Measurements from ENCODE around the gene NDUFS4. TPM values are rescaled to one million over a fixed set of nuclear protein-coding genes. Genes with fewer than 3 reads are reported as not detected.

NDUFS4 gene
- total RNA-seq, 3 donors from 2014 or later, result 93.7 to 104 (median 94.1) TPM

DNA sequence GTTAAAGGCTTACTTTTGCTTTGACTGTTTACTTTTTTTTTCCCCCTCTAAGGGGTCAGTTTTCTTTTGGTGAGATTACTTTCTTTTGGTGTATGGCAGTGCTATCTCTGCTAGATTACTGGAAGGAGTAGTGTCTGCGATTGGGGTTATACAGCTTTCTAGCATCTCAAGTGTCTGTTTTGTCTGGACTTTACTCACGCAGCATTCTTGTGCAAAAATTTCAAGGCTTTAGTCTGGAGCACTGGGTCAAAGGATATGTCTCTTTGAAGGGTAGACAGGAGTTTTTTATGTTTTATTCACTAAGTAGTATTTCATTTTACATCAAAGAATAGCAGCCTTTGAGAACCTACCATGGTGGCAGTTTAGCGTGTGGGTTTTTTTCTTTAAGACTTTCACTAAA lies 52.6 kb downstream of the NDUFS4 start:
- no peak for DNase-seq (ENCODE audit: low spot score in 2 of 2)
- no peak overlapping the region for H3K4me3 ChIP-seq
- no peaks in the 10 kb centered on the region for H3K9me3 ChIP-seq
- no peaks in the 10 kb centered on the region for H3K36me3 ChIP-seq
- H3K4me1 ChIP-seq, result no peaks in the 10 kb centered on the region
- TF ChIP-seq, protein P1, sequence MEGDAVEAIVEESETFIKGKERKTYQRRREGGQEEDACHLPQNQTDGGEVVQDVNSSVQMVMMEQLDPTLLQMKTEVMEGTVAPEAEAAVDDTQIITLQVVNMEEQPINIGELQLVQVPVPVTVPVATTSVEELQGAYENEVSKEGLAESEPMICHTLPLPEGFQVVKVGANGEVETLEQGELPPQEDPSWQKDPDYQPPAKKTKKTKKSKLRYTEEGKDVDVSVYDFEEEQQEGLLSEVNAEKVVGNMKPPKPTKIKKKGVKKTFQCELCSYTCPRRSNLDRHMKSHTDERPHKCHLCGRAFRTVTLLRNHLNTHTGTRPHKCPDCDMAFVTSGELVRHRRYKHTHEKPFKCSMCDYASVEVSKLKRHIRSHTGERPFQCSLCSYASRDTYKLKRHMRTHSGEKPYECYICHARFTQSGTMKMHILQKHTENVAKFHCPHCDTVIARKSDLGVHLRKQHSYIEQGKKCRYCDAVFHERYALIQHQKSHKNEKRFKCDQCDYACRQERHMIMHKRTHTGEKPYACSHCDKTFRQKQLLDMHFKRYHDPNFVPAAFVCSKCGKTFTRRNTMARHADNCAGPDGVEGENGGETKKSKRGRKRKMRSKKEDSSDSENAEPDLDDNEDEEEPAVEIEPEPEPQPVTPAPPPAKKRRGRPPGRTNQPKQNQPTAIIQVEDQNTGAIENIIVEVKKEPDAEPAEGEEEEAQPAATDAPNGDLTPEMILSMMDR (IDR thresholded peaks at IDR 0.05), result no peak
- TF ChIP-seq POLR2A (IDR thresholded peaks at IDR 0.05) (no peak), POLR2AphosphoS5 (IDR thresholded peaks at IDR 0.05) (no peak)
- H3K27me3 ChIP-seq, result no peaks in the 10 kb centered on the region
- H3K27ac ChIP-seq, result no peak overlapping the region
- intact Hi-C loops (cut with DNase I; ENCODE audit: low total_unique reads), result no loop called here

DNA sequence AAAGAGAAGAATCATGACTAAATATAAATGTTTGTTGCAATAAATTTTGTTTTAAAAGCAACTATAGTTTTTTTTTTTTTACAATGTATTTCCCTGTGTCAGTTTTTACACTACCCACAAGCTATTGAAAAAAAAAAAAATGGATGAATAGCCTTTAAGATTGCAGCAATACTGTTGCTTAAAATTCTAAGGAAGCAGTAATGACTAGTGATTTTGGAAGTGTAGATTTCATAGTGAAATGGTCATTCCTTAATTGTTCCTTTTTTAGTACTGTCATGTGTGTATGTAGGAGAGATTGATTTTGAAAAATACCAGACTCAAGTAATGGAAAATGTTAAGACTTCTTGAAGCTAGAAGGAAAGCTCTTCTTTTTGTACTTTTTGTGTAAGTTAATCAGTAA lies 53.1 kb downstream of the NDUFS4 start:
- no peaks in the 10 kb centered on the region for H3K4me1 ChIP-seq
- no peaks in the 10 kb centered on the region for H3K36me3 ChIP-seq
- no peak overlapping the region for H3K27ac ChIP-seq
- H3K4me3 ChIP-seq, result no peak overlapping the region
- H3K9me3 ChIP-seq, result no peaks in the 10 kb centered on the region
- TF ChIP-seq, protein P1 (IDR thresholded peaks at IDR 0.05), result no peak
- TF ChIP-seq POLR2AphosphoS5 (IDR thresholded peaks at IDR 0.05), result no peak
- TF ChIP-seq POLR2A (IDR thresholded peaks at IDR 0.05), result no peak
- DNase-seq (ENCODE audit: low spot score in 2 of 2), result no peak
- no peaks in the 10 kb centered on the region for H3K27me3 ChIP-seq
- intact Hi-C loops (cut with DNase I; ENCODE audit: low total_unique reads), result no loop called here

DNA sequence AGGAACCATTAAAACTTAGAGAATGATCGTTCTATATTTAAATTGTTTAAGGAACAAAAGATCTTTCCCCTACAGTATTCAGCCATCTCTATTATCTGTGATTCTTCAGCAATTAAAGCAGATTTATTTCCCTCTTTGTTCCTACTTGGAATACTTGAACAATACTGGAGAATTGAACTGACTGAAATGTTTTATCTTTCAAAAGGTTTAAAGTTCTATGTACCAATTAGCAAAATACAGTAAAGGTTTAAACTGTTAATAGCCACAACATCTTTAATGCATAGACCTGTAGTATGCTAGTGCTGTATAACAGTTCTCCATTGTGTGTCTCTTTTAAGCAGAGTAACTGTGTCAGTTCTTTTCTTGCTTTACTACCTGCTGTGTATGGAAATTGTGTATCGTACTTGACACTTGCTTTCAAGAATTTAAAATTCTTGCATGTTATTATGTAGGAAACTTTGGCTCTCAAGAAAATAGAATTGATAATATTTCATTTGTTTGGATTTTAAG lies 54.0 kb downstream of the NDUFS4 start:
- Histone ChIP-seq H3K27ac (no peak overlapping the region), H3K36me3 (no peaks in the 10 kb centered on the region), H3K4me3 (no peak overlapping the region), H3K4me1 (no peaks in the 10 kb centered on the region), H3K27me3 (no peaks in the 10 kb centered on the region), H3K9me3 (no peaks in the 10 kb centered on the region)
- no peak for TF ChIP-seq POLR2A (IDR thresholded peaks at IDR 0.05)
- TF ChIP-seq, protein P1 (IDR thresholded peaks at IDR 0.05), result no peak
- TF ChIP-seq POLR2AphosphoS5 (IDR thresholded peaks at IDR 0.05), result no peak
- no peak for DNase-seq (ENCODE audit: low spot score in 2 of 2)
- intact Hi-C loops (cut with DNase I; ENCODE audit: low total_unique reads), result no loop called here

DNA sequence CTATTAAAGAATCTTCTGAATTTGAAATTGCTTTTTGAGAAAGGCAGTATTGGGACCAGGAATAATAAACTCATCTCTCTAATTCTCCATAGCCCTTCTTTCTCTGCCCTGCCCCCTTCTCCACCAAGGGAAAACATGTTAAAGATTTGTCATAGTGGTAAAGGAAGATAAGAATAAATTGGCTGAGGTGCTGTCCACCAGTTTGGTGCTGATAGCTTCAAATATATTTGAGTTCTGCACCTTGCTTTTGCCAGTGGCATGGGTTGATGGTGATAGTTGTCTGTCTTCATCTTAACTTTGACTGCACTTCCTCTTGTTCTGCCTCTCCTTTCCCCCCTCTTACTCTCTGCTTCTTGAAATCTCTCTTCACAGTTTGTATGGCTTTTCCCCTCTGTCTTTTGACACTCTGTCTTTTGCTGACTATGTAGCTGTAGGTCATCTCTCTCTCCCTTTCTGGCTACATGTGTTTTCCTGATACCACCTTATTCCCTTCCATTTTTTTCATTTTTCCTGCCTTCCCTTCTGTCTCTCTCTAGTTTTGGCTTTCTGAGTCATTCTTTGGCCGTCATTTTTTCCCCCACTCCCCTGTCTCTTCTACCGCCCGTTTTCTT lies 56.6 kb downstream of the NDUFS4 start:
- TF ChIP-seq, protein P1 (IDR thresholded peaks at IDR 0.05), result no peak
- TF ChIP-seq POLR2AphosphoS5 (IDR thresholded peaks at IDR 0.05) (no peak), POLR2A (IDR thresholded peaks at IDR 0.05) (no peak)
- Histone ChIP-seq H3K27ac (no peak overlapping the region), H3K36me3 (no peaks in the 10 kb centered on the region), H3K9me3 (no peaks in the 10 kb centered on the region), H3K4me3 (no peak overlapping the region), H3K27me3 (no peaks in the 10 kb centered on the region), H3K4me1 (no peaks in the 10 kb centered on the region)
- intact Hi-C loops (cut with DNase I; ENCODE audit: low total_unique reads), result no loop called here
- no peak for DNase-seq (ENCODE audit: low spot score in 2 of 2)

DNA sequence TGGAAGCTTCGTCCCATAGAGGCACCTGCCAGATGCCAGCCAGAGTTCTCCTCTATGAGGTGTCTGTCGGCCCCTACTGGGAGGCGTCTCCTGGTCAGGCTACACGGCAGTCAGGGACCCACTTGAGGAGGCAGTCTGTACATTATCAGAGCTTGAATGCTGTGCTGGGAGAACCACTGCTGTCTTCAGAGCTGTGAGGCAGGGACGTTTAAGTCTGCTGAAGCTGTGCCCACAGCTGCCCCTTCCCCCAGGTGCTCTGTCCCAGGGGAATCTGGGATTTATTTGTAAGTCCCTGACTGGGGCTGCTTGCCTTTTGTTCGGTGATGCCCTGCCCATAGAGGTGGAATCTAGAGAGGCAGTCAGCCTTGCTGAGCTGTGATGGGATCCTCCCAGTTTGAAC lies 70.8 kb downstream of the NDUFS4 start:
- Histone ChIP-seq H3K4me3 (no peak overlapping the region), H3K27me3 (no peaks in the 10 kb centered on the region), H3K4me1 (no peaks in the 10 kb centered on the region), H3K36me3 (no peaks in the 10 kb centered on the region), H3K9me3 (peaks cover under 1% of the 10 kb centered on the region in 2 donors), H3K27ac (no peak overlapping the region)
- DNase-seq (ENCODE audit: low spot score in 2 of 2), result no peak
- TF ChIP-seq POLR2A (IDR thresholded peaks at IDR 0.05) (no peak), POLR2AphosphoS5 (IDR thresholded peaks at IDR 0.05) (no peak)
- TF ChIP-seq, protein P1 (IDR thresholded peaks at IDR 0.05), result no peak
- intact Hi-C loops (cut with DNase I; ENCODE audit: low total_unique reads), result no loop called here
